Measurements from ENCODE around the gene LBX2.

The LBX2 gene

DNA sequence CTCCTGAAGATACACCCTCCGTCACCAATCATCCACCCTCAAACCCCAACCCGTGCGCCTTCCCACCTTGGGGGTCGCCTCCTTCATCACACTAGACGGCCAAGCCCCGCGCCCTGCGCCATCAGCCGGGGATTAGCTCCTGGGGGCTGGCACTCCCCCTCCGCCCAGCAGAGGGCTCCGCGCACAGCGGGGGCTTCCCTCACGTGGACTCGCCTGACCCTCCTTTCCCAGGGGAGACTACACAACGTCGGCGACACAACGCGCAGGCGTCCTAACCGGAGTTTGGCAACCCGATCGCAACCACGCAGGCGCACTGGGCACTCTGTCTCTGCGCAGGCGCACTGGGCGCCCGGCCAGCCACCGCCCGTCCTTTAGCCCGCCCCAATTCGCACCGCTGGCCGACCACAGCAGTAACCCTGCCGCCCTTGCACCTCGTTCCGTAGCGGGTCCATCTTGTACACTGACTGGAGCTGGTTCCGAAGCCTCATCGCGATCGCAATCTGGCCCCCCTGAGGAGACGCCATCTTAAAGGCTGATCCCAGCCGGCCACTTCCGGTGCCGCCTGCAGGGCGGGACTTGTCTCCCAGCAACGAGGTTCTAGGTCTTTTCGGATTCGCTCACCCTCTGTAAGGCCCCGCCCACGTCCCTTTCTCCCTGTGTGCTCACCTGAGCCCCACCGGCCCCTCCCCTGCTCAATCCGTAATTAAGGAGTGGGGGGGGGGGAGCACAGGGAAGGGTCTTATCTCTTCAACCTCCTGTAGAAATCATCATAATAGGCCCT is 7.9 kb upstream of the LBX2 start, which contains the start of gene PCGF1:
TSS of gene PCGF1 (minus strand) at position 551 of the 781 bp plus-strand sequence. CDS start at position 524, 27 bp downstream.
- Mint-ChIP-seq H3K9me3 (no peaks in the 10 kb centered on the region), H3K36me3 (ENCODE audit: low read depth) (peaks cover 31% of the 10 kb centered on the region), H3K4me1 (peaks cover 38% of the 10 kb centered on the region), H3K27me3 (ENCODE audit: low read depth) (peaks cover 95% of the 10 kb centered on the region), H3K27ac (peak within 1 kb of the TSS; percentile 100), H3K4me3 (peak within 1 kb of the TSS; percentile 98 to 100 (median 99))
- TF ChIP-seq, protein P1, sequence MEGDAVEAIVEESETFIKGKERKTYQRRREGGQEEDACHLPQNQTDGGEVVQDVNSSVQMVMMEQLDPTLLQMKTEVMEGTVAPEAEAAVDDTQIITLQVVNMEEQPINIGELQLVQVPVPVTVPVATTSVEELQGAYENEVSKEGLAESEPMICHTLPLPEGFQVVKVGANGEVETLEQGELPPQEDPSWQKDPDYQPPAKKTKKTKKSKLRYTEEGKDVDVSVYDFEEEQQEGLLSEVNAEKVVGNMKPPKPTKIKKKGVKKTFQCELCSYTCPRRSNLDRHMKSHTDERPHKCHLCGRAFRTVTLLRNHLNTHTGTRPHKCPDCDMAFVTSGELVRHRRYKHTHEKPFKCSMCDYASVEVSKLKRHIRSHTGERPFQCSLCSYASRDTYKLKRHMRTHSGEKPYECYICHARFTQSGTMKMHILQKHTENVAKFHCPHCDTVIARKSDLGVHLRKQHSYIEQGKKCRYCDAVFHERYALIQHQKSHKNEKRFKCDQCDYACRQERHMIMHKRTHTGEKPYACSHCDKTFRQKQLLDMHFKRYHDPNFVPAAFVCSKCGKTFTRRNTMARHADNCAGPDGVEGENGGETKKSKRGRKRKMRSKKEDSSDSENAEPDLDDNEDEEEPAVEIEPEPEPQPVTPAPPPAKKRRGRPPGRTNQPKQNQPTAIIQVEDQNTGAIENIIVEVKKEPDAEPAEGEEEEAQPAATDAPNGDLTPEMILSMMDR (IDR thresholded peaks at IDR 0.05; ENCODE audit: unreplicated experiment in 3 of 3) = peak; percentile 50 to 60 (median 58)

GRCh38 chr2:74505448-74506246 is 6.2 kb upstream of the LBX2 start:
- no peaks in the 10 kb centered on the region for H3K9me3 Mint-ChIP-seq
- peaks cover 31% of the 10 kb centered on the region for H3K36me3 Mint-ChIP-seq (ENCODE audit: low read depth)
- no peak overlapping the region for H3K27ac Mint-ChIP-seq
- peaks cover 95% of the 10 kb centered on the region for H3K27me3 Mint-ChIP-seq (ENCODE audit: low read depth)
- H3K4me1 Mint-ChIP-seq = peaks cover 55% of the 10 kb centered on the region
- TF ChIP-seq, protein P1 (IDR thresholded peaks at IDR 0.05; ENCODE audit: unreplicated experiment in 3 of 3) = no peak
- peak overlapping the region; percentile 77 to 99 (median 81) for H3K4me3 Mint-ChIP-seq

DNA sequence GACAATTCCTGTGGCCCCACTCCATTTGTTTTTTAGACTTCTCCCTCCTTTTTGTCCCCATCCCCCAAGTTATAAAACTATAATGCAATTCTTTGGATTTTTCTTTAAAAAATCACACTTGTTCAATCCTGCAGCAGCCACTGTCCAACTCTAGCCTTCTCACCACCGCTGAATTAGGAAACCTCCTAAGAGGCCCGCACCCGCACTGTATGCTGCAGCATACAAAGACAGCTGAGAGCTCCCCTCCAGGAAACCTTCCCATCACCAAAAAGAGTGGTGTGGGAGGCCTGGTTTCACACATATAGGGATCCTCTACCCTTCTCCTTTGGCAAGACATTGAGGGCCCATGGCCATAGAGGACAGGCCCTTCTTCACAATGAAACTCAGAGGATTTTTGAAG is 5.2 kb upstream of the LBX2 start:
- Mint-ChIP-seq H3K4me1 (peaks cover 56% of the 10 kb centered on the region), H3K27ac (peak overlapping the region; percentile 6 to 73 (median 12)), H3K36me3 (ENCODE audit: low read depth) (peaks cover 31% of the 10 kb centered on the region), H3K9me3 (no peaks in the 10 kb centered on the region), H3K4me3 (peak overlapping the region; percentile 77 to 87 (median 81)), H3K27me3 (ENCODE audit: low read depth) (peaks cover 95% of the 10 kb centered on the region)
- TF ChIP-seq, protein P1 (IDR thresholded peaks at IDR 0.05; ENCODE audit: unreplicated experiment in 3 of 3) = no peak

DNA sequence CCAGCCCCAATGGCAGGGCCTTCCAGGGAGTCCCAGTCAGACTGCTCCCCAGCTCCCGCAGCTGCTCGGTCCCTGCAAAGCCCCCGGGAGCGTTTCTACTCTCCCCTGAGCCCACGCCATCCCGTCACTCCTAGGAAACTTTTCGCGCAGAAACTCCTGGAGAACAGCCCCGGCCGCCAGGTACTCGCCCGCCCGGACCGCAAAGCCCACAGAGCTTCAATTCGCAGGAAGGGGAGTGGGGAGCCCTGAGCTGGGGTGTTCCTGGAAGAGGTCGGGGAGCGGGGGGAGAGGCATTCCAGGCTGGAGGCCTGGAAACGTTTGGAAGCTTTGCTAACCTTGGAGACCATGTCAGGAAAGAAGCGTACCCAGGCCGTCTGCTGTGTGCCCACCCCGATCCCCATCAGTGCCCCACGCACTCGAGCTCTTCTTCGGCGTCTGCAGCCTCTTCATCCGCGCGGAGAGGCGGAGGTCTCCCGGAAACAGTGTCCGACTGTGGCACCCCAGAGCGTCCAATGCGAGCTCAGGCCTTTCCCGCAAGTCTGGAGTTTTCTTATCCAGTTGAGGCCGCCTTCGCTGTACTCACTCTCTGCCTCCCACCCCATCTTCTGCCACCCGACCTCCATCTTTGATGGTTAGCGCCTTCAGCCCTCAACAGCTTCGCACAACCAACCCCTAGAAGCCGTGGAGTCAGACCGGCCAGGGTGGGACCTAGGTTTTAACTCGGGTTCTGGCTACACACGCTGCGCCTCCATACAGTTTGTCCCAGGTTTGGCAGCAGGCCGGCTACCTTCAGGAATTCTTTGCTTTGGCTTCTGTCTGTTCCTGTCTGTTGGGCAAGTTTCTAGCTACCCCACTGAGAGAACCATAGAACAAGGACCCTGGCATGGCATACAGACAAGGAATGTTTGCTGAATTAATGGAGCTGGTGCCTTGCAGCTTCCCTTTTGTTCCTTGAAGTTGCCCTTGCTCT is 4.4 kb upstream of the LBX2 start:
- Mint-ChIP-seq H3K4me1 (peaks cover 61% of the 10 kb centered on the region), H3K9me3 (no peaks in the 10 kb centered on the region), H3K36me3 (ENCODE audit: low read depth) (peaks cover 31% of the 10 kb centered on the region), H3K27ac (peak overlapping the region; percentile 6 to 73 (median 61)), H3K4me3 (peak overlapping the region; percentile 77 to 87 (median 81)), H3K27me3 (ENCODE audit: low read depth) (peaks cover 95% of the 10 kb centered on the region)
- TF ChIP-seq, protein P1 (IDR thresholded peaks at IDR 0.05; ENCODE audit: unreplicated experiment in 3 of 3) = no peak

DNA sequence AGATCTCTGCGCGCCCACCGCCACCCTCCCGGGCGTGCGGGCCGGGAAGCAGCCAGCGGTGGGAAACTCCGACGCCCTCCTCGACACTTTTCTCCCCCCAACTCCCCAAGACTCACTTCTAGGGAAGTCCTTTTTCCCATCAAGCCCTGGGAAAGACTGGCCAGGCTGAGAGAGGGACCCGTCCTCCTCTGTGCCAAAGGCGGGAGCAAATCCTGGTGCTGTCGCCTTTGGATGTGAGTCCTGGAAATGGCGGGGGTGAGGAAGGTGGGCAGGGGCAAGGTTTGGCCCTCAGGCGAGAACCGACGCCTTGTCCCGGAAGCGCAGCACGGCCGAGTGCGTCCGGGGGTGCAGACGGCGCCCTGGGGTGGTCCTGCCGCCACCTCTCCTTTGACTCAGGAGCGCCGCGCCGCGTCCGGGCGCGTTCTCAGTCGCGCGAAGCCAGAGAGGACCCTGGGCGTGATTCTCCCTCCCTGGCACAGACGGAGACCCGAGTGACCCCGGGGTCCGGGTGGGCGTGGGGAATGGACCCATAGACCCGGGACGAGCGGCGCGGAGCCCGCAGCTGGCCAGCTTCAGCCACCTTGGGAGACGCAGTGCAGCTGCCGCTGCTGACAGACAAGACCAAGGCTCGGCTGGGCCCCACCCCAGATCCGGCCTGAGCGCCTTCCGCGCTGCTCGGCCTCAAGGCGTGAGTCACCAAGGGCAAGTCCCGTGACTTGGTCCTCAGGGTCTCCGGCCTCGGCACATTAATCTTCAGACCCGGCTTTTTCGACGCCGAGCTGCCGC is 3.5 kb upstream of the LBX2 start:
- Mint-ChIP-seq H3K27me3 (ENCODE audit: low read depth) (peaks cover 95% of the 10 kb centered on the region), H3K9me3 (no peaks in the 10 kb centered on the region), H3K4me3 (peak overlapping the region; percentile 77 to 87 (median 81)), H3K36me3 (ENCODE audit: low read depth) (peaks cover 31% of the 10 kb centered on the region), H3K27ac (peak overlapping the region; percentile 61 to 83 (median 63)), H3K4me1 (peaks cover 64% of the 10 kb centered on the region)
- TF ChIP-seq, protein P1 (IDR thresholded peaks at IDR 0.05; ENCODE audit: unreplicated experiment in 3 of 3) = no peak

Measured in nephron (organoid).